B cell (primary cell): ENCODE measurements around the gene TCN1. TPM values are rescaled to one million over a fixed set of nuclear protein-coding genes. Genes with fewer than 3 reads are reported as not detected.

ENCODE experiments used
- ATAC-seq: fragments of 200-7000 bp; cut with Tn5 transposase; one replicate; pipeline ENCODE4 v1.10.0; 2021; ENCODE audit warnings: low read depth, mild to moderate bottlenecking, moderate number of reproducible peaks, moderate library complexity
- CTCF ChIA-PET: fragments of 350-600 bp; sonication (Branson Sonifier 250); formaldehyde crosslinking; loops from one replicate; lab custom pipeline; 2021; ENCODE audit warnings: antibody characterized with exemption, inconsistent platforms; lab: Charles Lee
- POLR2A ChIA-PET: fragments of 350-600 bp; sonication (Branson Sonifier 250); formaldehyde crosslinking; loops from one replicate; lab custom pipeline; 2021; ENCODE audit warnings: antibody characterized with exemption; lab: Charles Lee
- DNase-seq: peaks from one replicate; pipeline ENCODE4 v3.0.0; 2013
- H2AFZ ChIP-seq: 2 replicates; pipeline ENCODE4 v1.6.1; 2012; ENCODE audit warnings: mild to moderate bottlenecking, low read depth, low read length; ENCODE audit not compliant: insufficient read depth, poor library complexity, severe bottlenecking
- H3K27ac ChIP-seq, 2 donors: 1 replicate in 1 of 2; 2 replicates in 1 of 2; pipeline ENCODE4 v1.5.1; 2012 to 2013; ENCODE audit warnings: low read length in 2 of 2, mild to moderate bottlenecking in 2 of 2, moderate library complexity in 1 of 2
- H3K27me3 ChIP-seq, 4 experiments: fragments of 200-600 bp in 1 of 4; sonication (generic) in 1 of 4; replicated peaks in 1 of 4; 1 replicate in 2 of 4; 2 replicates in 2 of 4; pipeline versions ENCODE4 v1.6.1 to v1.7.0; 2013 to 2016; ENCODE audit warnings: low read length in 3 of 4, mild to moderate bottlenecking in 2 of 4, mixed read lengths in 1 of 4, moderate library complexity in 1 of 4; ENCODE audit not compliant: insufficient read depth in 4 of 4, control insufficient read depth in 3 of 4; ENCODE audit errors: control extremely low read depth in 1 of 4
- H3K36me3 ChIP-seq, 2 experiments: replicated peaks in 1 of 2; 1 replicate in 1 of 2; 2 replicates in 1 of 2; pipeline versions ENCODE4 v1.6.1 to v1.7.1; 2013; ENCODE audit warnings: low read length in 1 of 2; ENCODE audit not compliant: insufficient read depth in 2 of 2, control insufficient read depth in 1 of 2; ENCODE audit errors: control extremely low read depth in 1 of 2, extremely low read depth in 1 of 2
- H3K4me1 ChIP-seq, 2 donors: fragments of 200-600 bp in 1 of 2; sonication (generic) in 1 of 2; 1 replicate in 1 of 2; 2 replicates in 1 of 2; pipeline versions ENCODE4 v1.5.1 to v1.6.1; 2013 to 2017; ENCODE audit warnings: low read length in 2 of 2; ENCODE audit not compliant: control insufficient read depth in 2 of 2, insufficient read depth in 2 of 2
- H3K4me2 ChIP-seq: replicated peaks from 2 replicates; pipeline ENCODE3; 2012; ENCODE audit warnings: mild to moderate bottlenecking, low read depth, low read length; ENCODE audit not compliant: poor library complexity, severe bottlenecking
- H3K4me3 ChIP-seq, 5 experiments: fragments of 200-600 bp in 1 of 5; sonication (generic) in 1 of 5; 1 replicate in 3 of 5; 2 replicates in 2 of 5; pipeline versions ENCODE4 v1.5.1 to v1.7.0; 2011 to 2016; ENCODE audit warnings: low read length in 4 of 5, mild to moderate bottlenecking in 4 of 5, low read depth in 2 of 5, control low read depth in 1 of 5, moderate library complexity in 1 of 5; ENCODE audit not compliant: insufficient read depth in 1 of 5; ENCODE audit errors: control extremely low read depth in 1 of 5, extremely low read depth in 1 of 5
- H3K79me2 ChIP-seq: fragments of 200-600 bp; sonication (generic); one replicate; pipeline ENCODE4 v1.6.0; 2016; ENCODE audit warnings: low read length; ENCODE audit not compliant: control insufficient read depth, insufficient read depth
- H3K9ac ChIP-seq: fragments of 200-600 bp; sonication (generic); 2 replicates; pipeline ENCODE4 v1.6.1; 2017; ENCODE audit warnings: mild to moderate bottlenecking, low read length, moderate library complexity
- H3K9me3 ChIP-seq, 3 donors: one replicate each; pipeline versions ENCODE4 v1.6.1 to v1.7.1; 2013; ENCODE audit warnings: low read length in 2 of 3; ENCODE audit not compliant: control insufficient read depth in 2 of 3, insufficient read depth in 1 of 3; ENCODE audit errors: control extremely low read depth in 1 of 3
- H4K20me1 ChIP-seq: 2 replicates; pipeline ENCODE4 v1.6.0; 2012; ENCODE audit warnings: mild to moderate bottlenecking, low read length; ENCODE audit not compliant: insufficient read depth, control insufficient read depth, poor library complexity, severe bottlenecking
- H3K27ac Mint-ChIP-seq: one replicate; pipeline ENCODE4 v1.8.0; 2021; ENCODE audit warnings: mixed read lengths
- H3K27me3 Mint-ChIP-seq: one replicate; pipeline ENCODE4 v1.8.0; 2021; ENCODE audit warnings: mixed read lengths
- H3K4me1 Mint-ChIP-seq: one replicate; pipeline ENCODE4 v1.8.0; 2021; ENCODE audit warnings: mixed read lengths
- H3K4me3 Mint-ChIP-seq: one replicate; pipeline ENCODE4 v1.8.0; 2021; ENCODE audit warnings: mixed read lengths
- H3K9me3 Mint-ChIP-seq: one replicate; pipeline ENCODE4 v1.8.0; 2022; ENCODE audit warnings: mixed read lengths; ENCODE audit not compliant: insufficient read depth
- EZH2 ChIP-seq: IDR thresholded peaks from 2 replicates; pipeline ENCODE4 v1.6.1; 2012; ENCODE audit warnings: borderline replicate concordance, low read depth, mild to moderate bottlenecking, moderate library complexity, low read length; ENCODE audit not compliant: insufficient read depth, poor library complexity, severe bottlenecking
- WGBS: methylation state at CpG from one replicate; pipeline ENCODE4 v1.1.5; 2013; ENCODE audit warnings: missing lambda C conversion rate; ENCODE audit not compliant: insufficient coverage; 5-methylcytosine and 5-hydroxymethylcytosine counted together
- intact Hi-C: fragments of 100-400 bp; cut with micrococcal nuclease; formaldehyde crosslinking; loops from one replicate; pipeline ENCODE4 v1.10.0; 2022
- polyA plus RNA-seq: library from polyadenylated mRNA; depleted of rRNA; stranded (reverse); fragments of >200 nt; gene quantifications from 2 replicates; pipeline ENCODE4 v1.2.3, GENCODE V29; 2012
- total RNA-seq, 2 donors: library from RNA; stranded (reverse); fragments of 120-200 nt in 1 of 2; gene quantifications; 1 replicate in 1 of 2; 2 replicates in 1 of 2; pipeline versions ENCODE4 v1.2.3 to v1.2.4, GENCODE V29; 2013 to 2022
- TF ChIP-seq, protein P1 (sequence below): fragments of 200-600 bp; IDR thresholded peaks from one replicate; pipeline ENCODE4 v1.8.0; 2022; ENCODE audit warnings: antibody characterized with exemption, mild to moderate bottlenecking

The TCN1 gene
- total and polyA plus RNA-seq, 2 donors (not counting 1 experiment from before 2014, with no cell fraction given): 0.15 TPM; not detected in 1

DNA sequence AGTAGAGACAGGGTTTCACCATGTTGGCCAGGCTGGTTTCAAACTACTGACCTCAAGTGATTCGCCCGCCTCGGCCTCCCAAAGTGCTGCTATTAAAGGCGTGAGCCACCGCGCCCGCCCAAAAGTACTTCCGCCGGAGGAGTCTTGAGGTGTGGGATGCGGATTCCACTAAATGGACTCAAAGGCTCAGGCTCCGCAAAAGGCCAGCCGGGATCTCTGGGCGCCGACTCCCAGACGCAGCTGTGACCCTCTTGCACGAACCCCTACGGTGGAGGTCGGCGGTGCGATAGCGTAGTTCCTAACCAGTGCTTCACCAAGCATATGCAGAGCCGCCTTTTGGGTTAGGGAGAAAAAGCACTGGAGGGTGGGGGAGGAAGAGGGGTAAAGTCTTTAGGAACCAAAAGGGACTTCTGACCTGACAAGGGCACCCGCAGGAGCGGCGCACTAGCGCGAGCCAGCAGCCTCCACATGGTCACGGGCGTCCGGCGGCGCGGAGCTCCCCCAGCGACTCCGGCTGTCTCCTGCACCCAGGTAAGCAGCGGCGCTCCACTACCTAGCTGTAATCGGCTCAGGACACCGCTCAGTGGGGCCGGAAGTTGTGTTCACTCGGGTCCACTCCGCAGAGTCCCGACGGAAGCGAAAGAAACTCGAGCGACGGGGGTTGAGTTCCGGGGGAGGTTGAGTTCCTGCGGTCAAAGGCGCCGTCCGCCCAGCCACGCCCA, 55.9 kb downstream of the TCN1 start, which contains the start of gene MRPL16:
Gene MRPL16 (minus strand): TSS at position 590 of the 722 bp plus-strand sequence. CDS start 120 bp downstream, at position 470.
- Histone ChIP-seq H3K4me1 (peaks cover 10 to 18% of the 10 kb centered on the region in 2 donors), H4K20me1 (no peaks in the 10 kb centered on the region), H3K27me3 (no peaks in the 10 kb centered on the region), H3K79me2 (peaks cover 3% of the 10 kb centered on the region), H3K27ac (peak within 1 kb of the TSS; percentile 61 to 76), H3K4me2 (peak within 1 kb of the TSS; percentile 94), H3K9ac (peak within 1 kb of the TSS; percentile 98), H3K4me3 (peak within 1 kb of the TSS; percentile 72 to 95 (median 82)), H3K36me3 (peaks cover 0 to 24% of the 10 kb centered on the region in 2 experiments), H3K9me3 (peaks cover 0 to 6% (median 0%) of the 10 kb centered on the region in 3 donors), H2AFZ (peak within 1 kb of the TSS; percentile 88)
- peak; percentile 98 for ATAC-seq
- peaks cover 7% of the 10 kb centered on the region for H3K27me3 Mint-ChIP-seq
- WGBS: under 1% methylated on average over 52 of the region's 54 CpGs
- peak; percentile 94 for DNase-seq
- CTCF ChIA-PET: interaction anchor here (1.2 to 6.0 kb wide), 3 partner anchors 9 to 56 kb away, joined by 6 to 66 read pairs (median 9); partner anchors contain the start of gene STX3
- H3K4me3 Mint-ChIP-seq: peak within 1 kb of the TSS; percentile 93
- H3K9me3 Mint-ChIP-seq: no peaks in the 10 kb centered on the region
- H3K27ac Mint-ChIP-seq: peak within 1 kb of the TSS; percentile 85
- POLR2A ChIA-PET: interaction anchor here (0.9 kb wide), 1 partner anchor 142 kb away, joined by 3 read pairs; the partner anchor contains the start of gene PATL1
- TF ChIP-seq, protein P1, sequence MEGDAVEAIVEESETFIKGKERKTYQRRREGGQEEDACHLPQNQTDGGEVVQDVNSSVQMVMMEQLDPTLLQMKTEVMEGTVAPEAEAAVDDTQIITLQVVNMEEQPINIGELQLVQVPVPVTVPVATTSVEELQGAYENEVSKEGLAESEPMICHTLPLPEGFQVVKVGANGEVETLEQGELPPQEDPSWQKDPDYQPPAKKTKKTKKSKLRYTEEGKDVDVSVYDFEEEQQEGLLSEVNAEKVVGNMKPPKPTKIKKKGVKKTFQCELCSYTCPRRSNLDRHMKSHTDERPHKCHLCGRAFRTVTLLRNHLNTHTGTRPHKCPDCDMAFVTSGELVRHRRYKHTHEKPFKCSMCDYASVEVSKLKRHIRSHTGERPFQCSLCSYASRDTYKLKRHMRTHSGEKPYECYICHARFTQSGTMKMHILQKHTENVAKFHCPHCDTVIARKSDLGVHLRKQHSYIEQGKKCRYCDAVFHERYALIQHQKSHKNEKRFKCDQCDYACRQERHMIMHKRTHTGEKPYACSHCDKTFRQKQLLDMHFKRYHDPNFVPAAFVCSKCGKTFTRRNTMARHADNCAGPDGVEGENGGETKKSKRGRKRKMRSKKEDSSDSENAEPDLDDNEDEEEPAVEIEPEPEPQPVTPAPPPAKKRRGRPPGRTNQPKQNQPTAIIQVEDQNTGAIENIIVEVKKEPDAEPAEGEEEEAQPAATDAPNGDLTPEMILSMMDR: peak; percentile 52
- no peak for TF ChIP-seq EZH2
- intact Hi-C loops: loop anchor here (1.0 to 5.0 kb wide), 4 partner anchors 38 to 258 kb away; partner anchors contain the start of gene PATL1
- H3K4me1 Mint-ChIP-seq: peaks cover 14% of the 10 kb centered on the region
